ENCODE measurements around the gene VEGFB.

The VEGFB gene

DNA sequence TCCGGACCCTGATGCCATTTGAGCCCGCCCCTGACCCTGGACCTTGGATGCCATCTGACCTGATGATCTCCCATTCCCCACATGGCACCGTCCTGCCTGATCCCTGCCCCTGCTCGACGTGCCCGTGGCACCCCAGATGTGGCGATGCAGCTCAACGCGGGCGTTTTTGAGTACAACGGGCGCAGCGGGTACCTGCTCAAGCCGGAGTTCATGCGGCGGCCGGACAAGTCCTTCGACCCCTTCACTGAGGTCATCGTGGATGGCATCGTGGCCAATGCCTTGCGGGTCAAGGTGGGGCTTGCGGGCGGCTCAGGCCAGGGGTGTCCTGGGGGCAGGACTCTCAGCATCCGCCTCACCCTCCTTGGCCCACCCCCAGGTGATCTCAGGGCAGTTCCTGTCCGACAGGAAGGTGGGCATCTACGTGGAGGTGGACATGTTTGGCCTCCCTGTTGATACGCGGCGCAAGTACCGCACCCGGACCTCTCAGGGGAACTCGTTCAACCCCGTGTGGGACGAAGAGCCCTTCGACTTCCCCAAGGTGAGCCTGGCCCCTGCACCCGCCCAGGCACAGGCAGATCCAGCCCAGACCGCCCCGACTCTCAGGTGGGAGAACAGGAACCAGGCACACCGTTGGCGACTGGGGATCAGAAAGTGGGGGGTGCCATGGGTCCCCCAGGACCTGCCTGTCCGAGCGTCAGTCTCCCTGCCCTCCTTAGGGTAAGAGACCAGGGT is 28.1 kb downstream of the VEGFB start:
- DNase-seq (ENCODE audit: low read depth): no peak

GRCh38 chr11:64263021-64263946 is 28.9 kb downstream of the VEGFB start:
- no peak for DNase-seq (ENCODE audit: low read depth)

GRCh38 chr11:64263947-64264317 is 29.5 kb downstream of the VEGFB start:
- no peak for DNase-seq (ENCODE audit: low read depth)

GRCh38 chr11:64264371-64264852 is 30.0 kb downstream of the VEGFB start:
- DNase-seq (ENCODE audit: low read depth): no peak

DNA sequence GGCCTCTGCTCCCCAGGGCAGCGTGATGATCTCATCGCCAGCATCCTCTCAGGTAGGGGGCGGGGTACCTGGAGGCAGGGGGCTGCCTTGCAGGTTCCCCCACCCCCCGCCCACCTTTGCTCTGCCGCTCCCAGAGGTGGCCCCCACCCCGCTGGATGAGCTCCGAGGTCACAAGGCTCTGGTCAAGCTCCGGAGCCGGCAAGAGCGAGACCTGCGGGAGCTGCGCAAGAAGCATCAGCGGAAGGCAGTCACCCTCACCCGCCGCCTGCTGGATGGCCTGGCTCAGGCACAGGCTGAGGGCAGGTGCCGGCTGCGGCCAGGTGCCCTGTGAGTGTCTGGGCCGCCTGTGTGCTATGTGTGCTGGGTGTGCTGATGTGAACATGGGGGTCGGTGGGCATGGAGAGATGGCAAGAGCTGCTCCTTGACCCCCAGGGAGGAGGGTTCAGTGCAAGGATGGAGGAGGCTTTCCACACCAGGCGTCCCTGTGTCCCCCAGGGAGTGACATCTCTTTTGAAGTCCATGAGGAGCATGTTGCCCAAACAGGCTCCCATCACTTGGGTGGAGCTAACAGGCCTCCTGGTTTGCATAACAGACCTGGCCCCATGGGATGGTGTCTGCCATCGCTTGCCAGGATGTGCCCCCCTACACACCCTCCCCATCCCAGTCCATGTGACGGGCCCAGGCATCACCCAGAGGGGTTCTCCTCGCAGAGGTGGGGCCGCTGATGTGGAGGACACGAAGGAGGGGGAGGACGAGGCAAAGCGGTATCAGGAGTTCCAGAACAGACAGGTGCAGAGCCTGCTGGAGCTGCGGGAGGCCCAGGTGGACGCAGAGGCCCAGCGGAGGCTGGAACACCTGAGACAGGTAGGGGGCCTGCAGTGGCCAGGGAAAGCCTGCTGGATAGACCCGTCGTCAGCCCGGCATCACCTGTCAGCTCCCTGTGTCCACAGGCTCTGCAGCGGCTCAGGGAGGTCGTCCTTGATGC is 31.1 kb downstream of the VEGFB start:
- no peak for DNase-seq (ENCODE audit: low read depth)

- no peak for DNase-seq (ENCODE audit: low read depth)
Observed at GRCh38 chr11:64266339-64266738, 32.0 kb downstream of the VEGFB start.

DNA sequence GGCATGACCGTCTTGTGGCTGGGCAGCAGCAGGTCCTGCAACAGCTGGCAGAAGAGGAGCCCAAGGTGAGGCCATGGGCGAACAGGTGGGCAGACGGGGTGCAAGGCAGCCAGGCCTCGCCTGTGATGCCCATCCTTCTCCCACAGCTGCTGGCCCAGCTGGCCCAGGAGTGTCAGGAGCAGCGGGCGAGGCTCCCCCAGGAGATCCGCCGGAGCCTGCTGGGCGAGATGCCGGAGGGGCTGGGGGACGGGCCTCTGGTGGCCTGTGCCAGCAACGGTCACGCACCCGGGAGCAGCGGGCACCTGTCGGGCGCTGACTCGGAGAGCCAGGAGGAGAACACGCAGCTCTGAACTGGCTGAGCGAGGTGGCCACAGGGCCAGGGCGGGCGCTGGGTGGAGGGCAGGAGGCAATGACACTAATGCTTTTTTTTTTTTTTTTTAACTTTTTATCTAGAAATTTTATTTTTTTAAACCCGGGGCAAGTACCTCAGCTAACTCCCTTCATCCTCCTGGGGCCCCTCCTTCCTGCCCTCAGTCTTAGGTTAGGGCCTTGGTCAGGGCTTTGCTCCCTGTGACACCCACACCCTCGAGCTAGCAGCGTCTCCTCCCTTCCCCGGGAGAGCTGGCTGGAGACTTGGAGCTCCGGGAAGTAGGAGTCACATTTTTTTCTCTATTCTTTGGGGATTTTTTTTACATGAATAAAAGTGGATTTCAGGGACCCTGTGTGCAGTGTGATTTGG is 33.0 kb downstream of the VEGFB start:
- no peak for DNase-seq (ENCODE audit: low read depth)

GRCh38 chr11:64268025-64268892 is 33.9 kb downstream of the VEGFB start:
- DNase-seq (ENCODE audit: low read depth): no peak

DNA sequence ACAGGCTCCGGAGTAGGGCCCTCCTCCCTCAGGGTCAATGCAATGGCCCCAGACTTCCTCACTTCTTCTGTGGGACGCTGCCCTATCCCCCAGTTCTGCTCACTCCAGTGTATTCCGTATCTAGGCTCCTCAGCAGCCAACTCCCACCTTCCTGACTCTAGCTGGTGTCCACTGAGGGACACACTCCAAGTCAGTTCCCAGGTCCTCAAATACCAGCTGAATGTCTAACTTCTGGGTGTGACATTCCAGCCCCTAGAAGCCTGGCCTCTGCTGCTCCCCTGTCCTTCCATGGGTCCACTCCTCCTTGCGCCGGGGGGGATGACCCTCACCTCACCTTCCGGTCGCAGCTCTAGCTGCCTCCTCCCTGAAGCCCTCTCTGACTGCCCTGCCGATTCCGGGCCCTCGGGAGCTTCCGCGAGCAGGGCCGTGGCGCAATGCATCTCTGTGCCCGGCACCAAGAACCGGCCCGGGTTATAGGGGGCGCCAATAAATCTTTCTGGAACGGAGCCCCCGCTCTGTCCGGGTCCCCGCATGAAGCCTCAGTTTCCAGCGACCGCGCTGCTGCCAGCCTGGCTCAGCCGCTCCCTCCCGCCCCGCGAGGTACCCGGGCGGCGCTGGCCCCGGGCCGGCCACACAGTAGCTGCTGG is 34.6 kb downstream of the VEGFB start:
- no peak for DNase-seq (ENCODE audit: low read depth)

DNA sequence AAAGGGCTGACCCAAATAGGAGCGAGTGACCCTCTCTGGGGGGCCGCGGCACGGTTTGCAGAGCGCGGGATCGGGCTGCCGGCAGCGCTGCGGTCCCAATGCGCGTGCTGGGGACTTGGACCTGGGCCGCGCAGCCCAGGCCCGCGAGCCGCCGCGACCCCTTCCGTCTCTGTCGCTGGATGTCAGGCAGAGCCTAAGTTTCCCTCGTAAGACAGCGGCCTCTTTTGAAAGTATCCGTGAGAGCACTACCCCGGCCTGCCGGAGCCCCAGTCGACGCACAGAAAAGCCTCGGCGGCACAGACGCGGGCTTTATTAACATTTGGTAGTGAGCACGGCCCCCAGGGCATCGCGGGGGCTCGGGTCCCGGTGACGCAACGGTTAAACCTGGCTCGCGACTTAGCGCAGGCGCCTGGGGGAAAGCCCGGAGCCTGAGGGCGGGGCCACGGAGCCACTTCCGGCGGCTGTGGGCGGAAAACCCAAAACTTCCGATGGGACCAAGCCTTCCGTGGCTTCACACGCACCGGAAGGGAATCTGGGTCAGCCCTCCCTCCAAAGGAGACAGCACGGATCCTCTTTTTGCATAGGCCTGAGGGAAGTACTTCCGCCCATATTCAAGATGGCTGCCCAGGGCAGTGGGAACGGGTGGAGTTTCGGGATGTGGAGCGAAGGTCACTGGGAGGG is 35.3 kb downstream of the VEGFB start:
- DNase-seq (ENCODE audit: low read depth): peak; percentile 99

DNA sequence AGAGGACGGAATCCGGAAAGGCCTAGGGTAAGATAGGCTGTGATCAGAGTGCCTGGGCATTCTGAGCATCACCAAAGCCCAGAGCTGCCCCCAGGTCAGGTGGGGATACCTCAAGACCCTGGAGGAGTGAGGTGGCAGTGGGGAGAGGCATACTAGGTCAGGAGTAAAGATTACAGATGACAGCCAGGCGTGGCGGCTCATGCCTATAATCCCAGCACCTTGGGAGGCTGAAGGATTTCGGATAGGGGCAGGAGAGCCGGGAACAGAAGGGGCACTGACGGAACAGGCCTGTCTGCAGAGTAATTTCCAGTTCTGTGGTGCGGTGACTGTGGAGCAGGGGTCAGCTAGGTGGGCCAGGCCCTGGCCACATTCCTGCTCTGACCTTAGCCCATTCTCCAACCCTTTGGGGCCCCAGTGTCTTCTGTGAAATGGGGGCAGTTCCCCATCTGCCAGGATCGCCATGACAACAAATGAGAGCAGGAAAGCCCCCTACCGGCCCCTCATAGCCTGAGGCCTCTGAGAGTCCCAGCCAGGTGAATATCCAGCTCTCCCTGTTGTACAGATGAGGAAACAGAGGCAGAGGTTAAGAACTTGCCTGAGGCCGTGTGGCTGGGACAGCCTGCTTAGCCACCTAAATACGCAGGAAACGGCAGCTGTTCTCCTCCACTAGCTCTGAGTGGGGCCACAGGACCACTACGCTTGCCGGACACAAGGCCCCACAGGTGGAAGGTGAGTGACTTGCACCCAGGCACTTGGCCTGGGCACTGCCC is 40.8 kb downstream of the VEGFB start:
- no peak for DNase-seq (ENCODE audit: low read depth)

DNA sequence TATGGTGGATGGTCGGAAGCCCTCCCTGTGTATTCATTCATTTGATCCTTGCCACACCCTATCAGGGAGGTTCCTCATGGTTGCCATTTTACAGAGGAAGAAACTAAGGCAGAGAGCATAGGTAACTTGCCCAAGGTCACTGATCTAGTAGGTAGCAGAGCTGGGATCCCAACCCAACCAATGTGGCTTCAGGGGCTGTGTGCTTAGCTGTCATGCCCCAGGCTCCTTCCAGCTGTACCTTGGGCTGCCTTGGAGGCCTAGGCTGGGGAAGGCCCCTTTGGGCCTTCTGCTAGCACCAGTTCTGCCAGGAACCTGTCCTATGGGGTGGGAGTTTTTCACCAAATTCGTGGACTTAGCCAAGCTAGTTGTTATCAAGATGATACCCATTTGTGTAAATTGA is 41.5 kb downstream of the VEGFB start:
- DNase-seq (ENCODE audit: low read depth): no peak

GRCh38 chr11:64276653-64277431 is 42.5 kb downstream of the VEGFB start:
- no peak for DNase-seq (ENCODE audit: low read depth)

DNA sequence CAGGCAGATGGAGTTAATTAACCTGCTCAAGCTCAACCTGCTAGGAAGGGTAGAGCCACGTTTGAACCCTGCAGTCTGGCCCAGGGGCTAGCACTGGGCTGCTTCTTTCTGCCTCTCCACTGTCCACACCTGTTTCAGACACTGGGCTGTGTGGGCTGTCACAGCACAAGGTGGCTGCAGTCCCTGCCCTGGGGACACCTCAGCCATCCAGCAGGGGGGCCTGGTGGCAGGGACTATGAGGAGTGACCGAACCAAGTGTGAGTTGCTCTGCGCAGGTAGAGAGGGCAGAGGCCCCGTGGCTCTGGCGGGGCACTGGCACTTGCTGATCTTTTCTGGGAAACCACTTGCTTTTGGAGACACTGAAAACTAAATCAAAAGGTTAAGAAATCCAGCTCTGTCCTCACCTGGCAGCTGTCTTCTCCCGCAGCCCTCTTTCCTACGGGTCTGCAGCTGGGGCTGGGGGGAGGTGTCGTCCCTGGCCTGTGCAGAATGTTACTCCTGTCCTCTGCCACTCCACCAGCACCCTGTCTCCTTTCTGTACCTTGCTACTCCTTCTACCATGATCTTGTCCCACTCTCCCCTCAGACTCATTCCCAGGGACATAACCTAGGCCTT is 44.3 kb downstream of the VEGFB start:
- DNase-seq (ENCODE audit: low read depth): no peak

- no peak for DNase-seq (ENCODE audit: low read depth)
Observed at GRCh38 chr11:64281957-64282770, 47.8 kb downstream of the VEGFB start.

DNA sequence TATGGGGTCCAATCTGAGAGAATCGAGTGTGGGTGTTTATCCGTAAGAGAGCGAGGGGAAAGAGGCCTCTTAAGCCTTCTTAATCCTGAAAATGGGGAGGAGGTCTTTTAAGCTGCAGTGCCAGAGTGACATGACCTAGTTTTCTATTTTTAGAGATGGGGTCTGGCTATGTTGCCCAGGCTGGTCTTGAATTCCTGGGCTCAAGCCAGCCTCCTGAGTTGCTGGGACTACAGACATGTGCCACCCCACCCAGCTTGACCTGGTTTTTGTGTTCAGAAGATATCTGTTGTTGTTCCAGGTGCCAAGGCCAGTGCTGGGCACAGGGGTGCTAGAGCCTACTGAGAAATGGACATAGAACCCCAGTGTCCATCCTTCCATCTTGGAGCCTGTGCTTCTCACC is 48.7 kb downstream of the VEGFB start:
- no peak for DNase-seq (ENCODE audit: low read depth)

Data from GM04503 (cell line).